NCI-H1417 (cell line): Measurements from ENCODE around the gene CNN3.

Experiments used
- DNase-seq, 3 experiments: peaks; one replicate each; lab custom pipeline; 2025; lab: John Stamatoyannopoulos, UW

The CNN3 gene

GRCh38 chr1:94887603-94888171 is 39.2 kb downstream of the CNN3 start:
- DNase-seq = no peak

DNA sequence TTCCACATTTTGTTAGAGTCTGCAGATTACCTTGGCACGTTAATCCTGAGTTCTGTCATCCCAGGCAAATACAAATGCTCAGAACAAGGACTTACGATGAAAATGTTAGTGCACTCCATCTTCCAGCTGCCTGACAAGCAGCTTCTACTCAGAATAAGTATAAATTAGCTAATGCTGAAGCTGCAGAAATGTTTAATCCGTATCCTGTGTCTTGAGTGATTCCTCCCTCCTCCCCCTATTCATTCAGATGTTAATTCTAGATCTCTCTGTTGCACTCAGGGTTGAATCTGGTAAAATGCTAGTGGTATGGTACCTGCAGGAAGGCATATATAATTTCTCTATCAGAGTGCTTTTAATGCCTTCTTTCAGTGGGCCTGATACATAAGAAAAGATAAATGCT is 39.8 kb downstream of the CNN3 start:
- no peak for DNase-seq

DNA sequence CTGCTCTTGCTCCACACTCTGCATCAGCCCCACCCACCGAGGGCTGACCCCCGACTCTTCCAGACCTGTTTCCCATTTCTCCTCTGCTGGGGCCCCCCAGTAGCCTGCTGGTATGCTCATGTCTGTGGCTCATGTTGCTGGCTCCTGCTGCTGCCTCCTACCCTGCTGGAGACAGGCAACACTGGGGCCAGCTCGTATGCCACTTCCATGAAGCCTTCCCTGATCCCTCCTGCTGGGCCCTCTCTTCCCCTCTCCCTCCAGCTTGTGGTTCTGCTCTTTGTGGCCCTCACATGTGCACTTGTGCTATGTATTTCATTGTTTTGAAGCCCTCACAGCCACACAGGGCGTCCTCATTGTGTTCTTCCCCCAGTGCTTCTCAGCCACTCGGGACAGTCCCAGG is 40.5 kb downstream of the CNN3 start:
- DNase-seq = no peak

GRCh38 chr1:94884507-94884906 is 42.4 kb downstream of the CNN3 start:
- DNase-seq = no peak

- DNase-seq = peak in 2 of 3 experiments; percentile 47 to 75
Observed at GRCh38 chr1:94884106-94884505, 42.8 kb downstream of the CNN3 start.

- DNase-seq = peak in 2 of 3 experiments; percentile 47 to 75
Observed at GRCh38 chr1:94883691-94884090, 43.2 kb downstream of the CNN3 start.

DNA sequence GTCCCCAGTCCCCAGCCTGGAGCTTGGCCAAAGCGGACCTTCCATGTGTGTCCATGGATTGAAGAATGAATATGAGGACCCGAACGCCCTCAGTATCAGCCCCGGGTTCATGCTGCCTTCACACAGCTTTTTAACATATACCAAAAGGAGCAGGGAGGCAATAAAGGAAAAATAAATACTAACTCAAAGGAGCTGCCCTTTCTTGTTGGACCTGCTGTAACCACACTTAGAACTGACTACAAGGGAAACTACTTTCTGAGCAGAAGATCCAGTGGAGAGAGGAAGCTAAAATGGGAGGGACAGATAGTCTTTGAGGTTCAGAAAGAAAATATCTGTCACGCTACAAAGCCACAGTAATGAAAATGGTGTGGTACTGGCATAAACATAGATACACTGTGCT is 48.6 kb downstream of the CNN3 start:
- DNase-seq = no peak

- no peak for DNase-seq
Observed at GRCh38 chr1:94876362-94876761, 50.5 kb downstream of the CNN3 start.

GRCh38 chr1:94875794-94876193 is 51.1 kb downstream of the CNN3 start:
- no peak for DNase-seq

DNA sequence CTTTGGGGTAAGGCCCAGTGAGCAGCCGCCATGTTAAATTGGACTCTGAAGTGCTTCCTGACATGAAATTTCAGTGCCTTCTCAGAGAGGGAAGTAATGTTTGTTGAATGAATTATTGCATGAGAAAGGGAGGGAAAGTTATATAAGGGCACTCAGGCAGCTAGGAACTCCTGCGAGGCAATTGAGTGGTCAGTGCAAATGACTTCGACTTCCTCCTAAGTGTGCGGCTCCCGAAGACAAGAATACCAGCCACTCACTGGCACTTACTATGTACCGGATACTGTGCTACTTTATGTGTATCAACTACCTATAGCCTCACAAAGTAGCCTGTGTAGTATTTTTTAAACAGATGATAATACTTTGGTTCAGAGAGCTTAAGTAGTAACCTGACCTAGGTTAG is 52.5 kb downstream of the CNN3 start:
- DNase-seq = no peak

DNA sequence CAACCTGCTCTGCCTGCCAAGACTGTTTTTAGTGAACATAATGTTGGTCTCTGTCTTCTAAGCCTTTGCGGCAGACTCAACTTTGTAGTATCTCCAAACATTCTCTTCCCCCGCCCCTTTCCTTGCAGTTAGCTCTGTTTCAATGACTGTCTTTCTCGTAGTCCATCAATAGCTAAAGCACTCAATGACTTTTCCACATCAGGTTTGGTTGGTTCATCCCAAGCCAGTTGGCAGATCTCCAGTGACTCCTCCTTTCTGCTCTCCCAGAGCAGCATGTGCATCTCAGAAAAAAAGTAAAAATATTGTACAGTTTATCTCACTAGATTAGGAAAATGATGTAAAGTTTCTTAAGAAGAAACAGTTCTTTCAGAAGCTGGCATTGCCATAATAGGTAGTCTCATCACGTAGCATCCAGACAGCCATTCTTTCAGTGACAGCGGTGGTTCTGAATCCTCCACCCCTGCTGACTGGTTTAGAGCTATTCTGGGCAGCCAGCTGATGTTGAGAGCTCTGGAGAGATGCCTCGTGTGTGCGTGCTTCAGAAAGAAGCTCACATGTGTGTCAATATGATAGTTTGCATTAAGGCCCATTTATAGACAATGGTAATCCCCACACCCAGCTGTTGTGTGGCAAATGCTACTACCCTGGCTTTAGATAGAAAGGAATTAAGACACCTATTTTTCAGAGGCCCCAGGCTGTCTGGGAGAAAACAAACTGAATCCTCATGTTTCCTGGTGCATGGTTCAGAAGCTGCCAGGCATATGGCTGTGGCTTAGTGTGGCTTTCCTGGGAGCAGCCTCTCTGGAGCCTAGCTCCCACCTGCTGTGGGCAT is 53.2 kb downstream of the CNN3 start:
- DNase-seq = peak in 2 of 3 experiments; percentile 51 to 90

DNA sequence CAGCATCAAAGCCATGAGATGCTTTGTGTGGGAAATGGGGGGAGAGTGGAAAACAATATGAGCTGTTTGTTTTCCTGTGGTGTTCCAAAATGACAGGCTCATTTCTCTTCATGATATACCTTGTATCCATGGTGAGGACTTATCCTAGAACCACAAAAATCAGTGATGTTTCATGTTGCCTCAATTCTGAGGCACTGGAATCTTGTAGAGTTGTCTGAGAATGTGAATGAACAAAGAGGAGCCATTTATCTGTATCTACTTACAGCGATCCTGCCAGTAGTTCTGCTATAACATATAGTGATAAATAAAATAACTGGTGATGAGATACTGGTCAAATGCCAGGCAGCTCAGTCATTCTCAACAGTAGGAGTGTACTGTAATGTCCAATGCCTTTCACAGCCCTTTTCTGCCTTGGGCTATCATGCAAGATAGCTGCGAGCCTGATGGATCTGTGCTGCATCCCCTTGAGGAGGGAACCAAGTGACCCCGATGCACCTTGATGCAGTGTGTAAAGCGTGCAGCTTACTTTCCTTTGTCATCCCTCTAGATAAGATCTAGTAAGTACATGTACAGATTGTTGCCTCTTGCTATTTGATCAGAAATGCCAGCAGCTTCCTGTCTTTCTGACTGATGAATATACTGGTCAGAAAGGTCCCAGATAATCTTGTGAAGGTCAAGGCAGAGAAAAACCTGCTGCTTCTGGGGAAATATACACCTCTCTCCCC is 54.0 kb downstream of the CNN3 start:
- DNase-seq = no peak

DNA sequence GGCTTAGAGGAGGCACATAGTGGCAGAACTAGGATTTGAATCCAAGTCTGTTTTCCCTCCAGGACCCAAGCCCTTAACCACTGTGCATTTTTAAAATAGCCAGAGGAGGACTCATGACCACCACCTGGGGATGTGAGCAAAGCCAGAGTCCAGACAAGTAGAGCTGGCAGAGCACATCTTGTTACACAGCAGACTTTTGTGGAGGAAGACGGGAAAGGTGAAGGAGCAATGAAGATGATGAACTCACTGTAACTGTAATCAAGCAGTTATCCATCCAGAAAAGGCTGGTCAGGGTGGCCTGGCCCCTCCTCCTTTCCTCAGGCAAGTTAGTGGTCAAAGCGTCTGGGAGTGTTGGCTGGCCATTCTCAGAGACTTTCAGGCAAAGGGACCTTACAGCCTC is 55.9 kb downstream of the CNN3 start:
- DNase-seq = no peak

DNA sequence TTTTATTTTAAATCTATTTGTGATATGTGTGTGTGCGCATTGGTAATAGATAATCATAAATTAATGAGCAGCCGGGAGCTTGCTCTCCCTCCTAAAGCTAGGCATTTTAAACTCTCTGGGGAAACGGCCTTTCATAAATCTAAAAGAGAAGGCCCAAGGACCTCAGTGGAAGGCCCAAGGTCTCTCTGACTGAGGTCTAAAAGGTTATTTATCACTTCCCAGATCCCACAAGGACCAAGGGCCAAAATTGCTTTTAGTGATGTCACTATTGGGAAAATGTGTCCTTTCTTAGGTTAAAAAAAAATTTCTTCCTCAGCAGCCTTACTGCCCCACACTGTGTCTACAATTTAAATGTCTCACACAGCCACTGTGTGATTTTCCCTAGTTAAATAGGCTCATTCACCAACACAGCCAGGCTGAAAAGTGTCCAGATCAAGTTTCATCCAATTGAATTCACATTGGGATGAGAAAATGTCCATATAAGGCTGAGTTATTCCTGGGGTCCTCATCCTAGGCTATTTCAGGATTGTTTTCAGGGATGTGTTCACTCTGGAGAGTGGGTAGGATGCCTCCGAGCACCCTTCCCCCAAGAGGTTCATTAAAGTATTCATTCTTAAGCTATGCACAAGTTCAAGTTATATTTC is 60.6 kb downstream of the CNN3 start:
- DNase-seq = peak in 2 of 3 experiments; percentile 13 to 15

GRCh38 chr1:94865360-94865759 is 61.5 kb downstream of the CNN3 start:
- DNase-seq = no peak

GRCh38 chr1:94864821-94865220 is 62.1 kb downstream of the CNN3 start:
- no peak for DNase-seq

DNA sequence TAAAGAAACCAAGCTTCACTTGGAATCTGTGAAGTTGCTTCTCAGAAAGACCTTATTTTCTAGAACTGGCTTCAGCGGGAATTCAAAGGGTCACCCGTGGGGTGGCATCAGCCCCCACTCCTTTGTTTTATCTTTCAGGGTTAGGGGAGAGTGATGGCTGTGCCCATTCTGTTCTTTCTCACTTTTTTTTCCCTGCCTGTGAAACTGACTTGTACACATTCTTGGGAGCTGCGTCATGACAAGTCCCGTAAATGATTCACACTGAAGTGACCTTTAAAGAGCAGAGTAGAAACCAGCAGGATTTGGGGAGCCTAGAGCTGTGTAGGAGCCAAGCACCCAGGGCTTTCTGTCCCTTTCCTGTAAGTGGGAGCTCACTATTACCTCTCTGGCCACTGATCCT is 63.0 kb downstream of the CNN3 start:
- no peak for DNase-seq

- DNase-seq = peak in 1 of 3 experiments; percentile 13
Observed at GRCh38 chr1:94863297-94863911, 63.5 kb downstream of the CNN3 start.

- DNase-seq = no peak
Observed at GRCh38 chr1:94862718-94863117, 64.2 kb downstream of the CNN3 start.

GRCh38 chr1:94859174-94859573 is 67.7 kb downstream of the CNN3 start:
- no peak for DNase-seq

- no peak for DNase-seq
Observed at GRCh38 chr1:94858276-94858675, 68.6 kb downstream of the CNN3 start.

- no peak for DNase-seq
Observed at GRCh38 chr1:94856868-94857267, 70.0 kb downstream of the CNN3 start.
